PC-3 (cell line): ENCODE data around the gene KDM4C. TPM values are rescaled to one million over a fixed set of nuclear protein-coding genes. Genes with fewer than 3 reads are reported as not detected.
A peak's percentile ranks its signal among the peaks of the same experiment; 100 is the strongest.

Experiments used
- ATAC-seq: fragments of 200-7000 bp; cut with Tn5 transposase; 2 replicates; pipeline ENCODE4 v1.9.1; 2020; ENCODE audit warnings: mild to moderate bottlenecking, moderate library complexity
- BruUV-seq: library from RNA; stranded (reverse); fragments of 400-500 nt; replicated peaks from 2 replicates; lab custom pipeline; 2021; lab: Mats Ljungman, UMichigan
- CTCF ChIA-PET: fragments of 300-600 bp; sonication (Branson Sonifier 250); formaldehyde crosslinking; loops from one replicate; lab custom pipeline; 2022; ENCODE audit warnings: antibody characterized with exemption; lab: Charles Lee
- POLR2A ChIA-PET: fragments of 300-600 bp; sonication (Branson Sonifier 250); formaldehyde crosslinking; loops from one replicate; lab custom pipeline; 2022; ENCODE audit warnings: antibody characterized with exemption; ENCODE audit not compliant: unreplicated experiment; lab: Charles Lee
- DNase-seq: peaks from one replicate; pipeline ENCODE4 v3.0.0-alpha.2; 2015
- H2AFZ ChIP-seq: fragments of 300-600 bp; sonication (generic); 2 replicates; pipeline ENCODE4 v1.6.0; 2016; ENCODE audit warnings: antibody characterized with exemption, low read length
- H3F3A ChIP-seq: fragments of 300-600 bp; sonication (generic); one replicate; pipeline ENCODE4 v1.6.0; 2017; ENCODE audit warnings: antibody characterized with exemption, low read length, control low read depth, mild to moderate bottlenecking; ENCODE audit not compliant: unreplicated experiment
- H3K27ac ChIP-seq: fragments of 300-600 bp; sonication (generic); 2 replicates; pipeline ENCODE4 v1.5.1; 2016; ENCODE audit warnings: mild to moderate bottlenecking, low read length
- H3K27me3 ChIP-seq: fragments of 300-600 bp; sonication (generic); 2 replicates; pipeline ENCODE4 v1.6.1; 2016; ENCODE audit warnings: low read length, mixed read lengths
- H3K36me3 ChIP-seq: fragments of 300-600 bp; sonication (generic); 2 replicates; pipeline ENCODE4 v1.6.1; 2016; ENCODE audit warnings: low read depth, mixed run types, low read length, mixed read lengths
- H3K4me1 ChIP-seq: fragments of 300-600 bp; sonication (generic); 2 replicates; pipeline ENCODE4 v1.5.1; 2016; ENCODE audit warnings: low read length; ENCODE audit not compliant: insufficient read depth
- H3K4me2 ChIP-seq: fragments of 300-600 bp; sonication (generic); 2 replicates; pipeline ENCODE4 v1.6.0; 2016; ENCODE audit warnings: low read length
- H3K4me3 ChIP-seq: fragments of 300-600 bp; sonication (generic); 2 replicates; pipeline ENCODE4 v1.5.1; 2016; ENCODE audit warnings: mild to moderate bottlenecking, low read length, mixed read lengths
- H3K79me2 ChIP-seq: fragments of 300-600 bp; sonication (generic); 2 replicates; pipeline ENCODE4 v1.6.1; 2017; ENCODE audit warnings: low read length, mixed read lengths
- H3K9ac ChIP-seq: fragments of 300-600 bp; sonication (generic); 2 replicates; pipeline ENCODE4 v1.6.0; 2016; ENCODE audit warnings: mild to moderate bottlenecking, low read length
- H3K9me2 ChIP-seq: fragments of 300-600 bp; sonication (generic); replicated peaks from 2 replicates; pipeline ENCODE4 v1.6.1; 2016; ENCODE audit warnings: mixed run types, low read length, mixed read lengths
- H3K9me3 ChIP-seq: fragments of 300-600 bp; sonication (generic); 2 replicates; pipeline ENCODE4 v1.6.1; 2016; ENCODE audit warnings: low read length, mixed read lengths
- H4K20me1 ChIP-seq: fragments of 300-600 bp; sonication (generic); 2 replicates; pipeline ENCODE4 v1.6.1; 2016; ENCODE audit warnings: low read length, mixed read lengths
- CTCF ChIP-seq: fragments of 300-600 bp; sonication (generic); conservative IDR thresholded peaks from 2 replicates; pipeline ENCODE4 v1.5.1; 2017; ENCODE audit warnings: antibody characterized with exemption, low read depth, mild to moderate bottlenecking, low read length
- EZH2 ChIP-seq: fragments of 300-600 bp; sonication (generic); IDR thresholded peaks from one replicate; pipeline ENCODE4 v1.6.1; 2017; ENCODE audit warnings: antibody characterized with exemption, mild to moderate bottlenecking, low read length; ENCODE audit not compliant: unreplicated experiment
- EZH2phosphoT487 ChIP-seq: fragments of 300-600 bp; sonication (generic); IDR thresholded peaks from 2 replicates; pipeline ENCODE4 v1.6.1; 2018; ENCODE audit warnings: mild to moderate bottlenecking, antibody characterized with exemption, low read length, borderline replicate concordance
- intact Hi-C: fragments of 100-400 bp; cut with micrococcal nuclease; formaldehyde crosslinking; loops from 2 replicates; pipeline ENCODE4 v1.9.0; 2023
- total RNA-seq: library from RNA; depleted of rRNA; stranded (reverse); fragments of >200 nt; gene quantifications from 2 replicates; pipeline ENCODE4 v1.2.3, GENCODE V29; 2014

KDM4C gene
- total RNA-seq, 1 experiment from 2014 or later: 27.0 TPM

GRCh38 chr9:6827439-6828145 is 69.8 kb downstream of the KDM4C start:
- DNase-seq (peak; percentile 79), ATAC-seq (peak; percentile 57)
- no peak overlapping the region for H3K4me2 ChIP-seq
- no peaks in the 10 kb centered on the region for H3K9me2 ChIP-seq
- BruUV-seq: no TSS peak
- no peaks in the 10 kb centered on the region for H3K27me3 ChIP-seq
- H3K79me2 ChIP-seq: no peaks in the 10 kb centered on the region
- peaks cover 10% of the 10 kb centered on the region for H3K4me1 ChIP-seq
- H3K36me3 ChIP-seq: no peaks in the 10 kb centered on the region
- H3F3A ChIP-seq: no peaks in the 10 kb centered on the region
- peak; percentile 76 for TF ChIP-seq CTCF
- no peak for TF ChIP-seq EZH2
- CTCF ChIA-PET: interaction anchor here (0.5 to 1.3 kb wide), 3 partner anchors 109 to 175 kb away, joined by 3 to 8 read pairs (median 4); no protein-coding TSS in a partner anchor
- H3K4me3 ChIP-seq: no peak overlapping the region
- POLR2A ChIA-PET: no interaction called here
- intact Hi-C loops: loop anchor here (1.0 kb wide), 2 partner anchors 80 to 225 kb away; no protein-coding TSS in a partner anchor
- H3K9me3 ChIP-seq: no peaks in the 10 kb centered on the region
- no peaks in the 10 kb centered on the region for H4K20me1 ChIP-seq
- H2AFZ ChIP-seq: no peak overlapping the region
- H3K9ac ChIP-seq: no peak overlapping the region
- H3K27ac ChIP-seq: no peak overlapping the region

GRCh38 chr9:6829027-6829426 is 71.3 kb downstream of the KDM4C start:
- POLR2A ChIA-PET: no interaction called here
- peak; percentile 69 for DNase-seq
- Histone ChIP-seq H3K9ac (no peak overlapping the region), H4K20me1 (no peaks in the 10 kb centered on the region), H3K36me3 (no peaks in the 10 kb centered on the region), H3K9me2 (no peaks in the 10 kb centered on the region), H3F3A (no peaks in the 10 kb centered on the region), H3K4me3 (no peak overlapping the region), H3K4me2 (0 out of 2 replicates have a peak overlapping the region, but pooled peaks have one; percentile 4), H2AFZ (no peak overlapping the region), H3K27me3 (no peaks in the 10 kb centered on the region), H3K79me2 (no peaks in the 10 kb centered on the region), H3K27ac (peak overlapping the region; percentile 17; the same call in 1 of the 2 replicates), H3K4me1 (peaks cover 10% of the 10 kb centered on the region), H3K9me3 (no peaks in the 10 kb centered on the region)
- peak; percentile 59 for ATAC-seq
- BruUV-seq: no TSS peak
- no peak for TF ChIP-seq EZH2phosphoT487
- TF ChIP-seq CTCF: peak; percentile 26; the same call in 1 of the 2 replicates
- CTCF ChIA-PET: no interaction called here
- intact Hi-C loops: no loop called here

- peaks cover 10% of the 10 kb centered on the region for H3K4me1 ChIP-seq
- intact Hi-C loops: no loop called here
- POLR2A ChIA-PET: no interaction called here
- no peak for DNase-seq
- H3K9ac ChIP-seq: no peak overlapping the region
- H4K20me1 ChIP-seq: no peaks in the 10 kb centered on the region
- no peak overlapping the region for H3K4me3 ChIP-seq
- H3K4me2 ChIP-seq: 0 out of 2 replicates have a peak overlapping the region, but pooled peaks have one; percentile 4
- CTCF ChIA-PET: no interaction called here
- H3K27me3 ChIP-seq: no peaks in the 10 kb centered on the region
- H2AFZ ChIP-seq: no peak overlapping the region
- ATAC-seq: no peak
- no TSS peak for BruUV-seq
- no peaks in the 10 kb centered on the region for H3F3A ChIP-seq
- no peaks in the 10 kb centered on the region for H3K79me2 ChIP-seq
- no peaks in the 10 kb centered on the region for H3K36me3 ChIP-seq
- H3K9me2 ChIP-seq: no peaks in the 10 kb centered on the region
- H3K9me3 ChIP-seq: no peaks in the 10 kb centered on the region
- H3K27ac ChIP-seq: peak overlapping the region; percentile 17; the same call in 1 of the 2 replicates
- TF ChIP-seq EZH2phosphoT487 (no peak), CTCF (no peak)
Measured at GRCh38 chr9:6829536-6829935, 71.8 kb downstream of the KDM4C start.
